HEK293 (cell line): ENCODE measurements around the gene CCDC92.
A peak's percentile ranks its signal among the peaks of the same experiment; 100 is the strongest.

Experiments used
- CTCF ChIA-PET: fragments of 350-600 bp; formaldehyde crosslinking; extraction: SDS; loops from one replicate; lab custom pipeline; 2021; ENCODE audit warnings: antibody characterized with exemption; lab: Yijun Ruan, JAX
- POLR2A ChIA-PET: fragments of 300-600 bp; formaldehyde crosslinking; extraction: SDS; loops from one replicate; lab custom pipeline; 2020; ENCODE audit warnings: antibody characterized with exemption, inconsistent platforms; lab: Yijun Ruan, JAX
- H3K27ac ChIP-seq: fragments of 200-500 bp; sonication (Bioruptor generic); 2 replicates; pipeline ENCODE4 v1.5.1; 2014; ENCODE audit warnings: low read depth, low read length, control low read depth, inconsistent platforms; ENCODE audit errors: extremely low read depth
- H3K36me3 ChIP-seq, 2 experiments: fragments of 200-500 bp in 1 of 2; sonication (Bioruptor generic) in 1 of 2; 1 replicate in 1 of 2; 2 replicates in 1 of 2; pipeline ENCODE4 v1.5.1; 2014 to 2017; ENCODE audit warnings: inconsistent platforms in 2 of 2, low read length in 2 of 2; ENCODE audit not compliant: control insufficient read depth in 2 of 2, insufficient read depth in 1 of 2
- H3K4me1 ChIP-seq: fragments of 200-500 bp; sonication (Bioruptor generic); 2 replicates; pipeline ENCODE4 v1.5.1; 2014; ENCODE audit warnings: mild to moderate bottlenecking, low read length, inconsistent platforms; ENCODE audit not compliant: control insufficient read depth, insufficient read depth
- H3K4me3 ChIP-seq: 2 replicates; pipeline ENCODE4 v1.5.1; 2011; ENCODE audit warnings: low read depth, mild to moderate bottlenecking, control low read depth, low read length, moderate library complexity
- H3K9me3 ChIP-seq: fragments of 200-500 bp; sonication (Bioruptor generic); 2 replicates; pipeline ENCODE4 v1.5.1; 2014; ENCODE audit warnings: low read depth, low read length, inconsistent platforms; ENCODE audit not compliant: control insufficient read depth, insufficient read depth
- HOXA7 ChIP-seq: sonication (generic); formaldehyde crosslinking; IDR thresholded peaks from 2 replicates; pipeline ENCODE4 v1.8.1; 2022; ENCODE audit warnings: missing genetic modification reagents, borderline replicate concordance
- KLF10 ChIP-seq: fragments of 450-650 bp; IDR thresholded peaks from 2 replicates; pipeline ENCODE4 v1.5.1; 2018; ENCODE audit warnings: missing biosample characterization, mild to moderate bottlenecking, missing genetic modification characterization
- RBAK ChIP-seq: fragments of 450-650 bp; formaldehyde crosslinking; IDR thresholded peaks from 2 replicates; pipeline ENCODE4 v1.5.1; 2016; ENCODE audit warnings: missing biosample characterization, missing genetic modification characterization
- SCRT2 ChIP-seq: fragments of 450-650 bp; formaldehyde crosslinking; IDR thresholded peaks from 2 replicates; pipeline ENCODE4 v1.5.1; 2016; ENCODE audit warnings: missing biosample characterization, missing genetic modification characterization
- SETDB1 ChIP-seq: IDR thresholded peaks from one replicate; pipeline ENCODE4 v1.6.1; 2017; ENCODE audit warnings: mild to moderate bottlenecking, low read length, moderate library complexity, mixed read lengths; ENCODE audit not compliant: insufficient read length
- TRIM28 ChIP-seq: IDR thresholded peaks from 2 replicates; pipeline ENCODE4 v1.6.1; 2011; ENCODE audit warnings: low read length, control low read depth, borderline replicate concordance
- ZBTB21 ChIP-seq: fragments of 450-650 bp; formaldehyde crosslinking; IDR thresholded peaks from 2 replicates; pipeline ENCODE4 v1.5.1; 2017; ENCODE audit warnings: missing biosample characterization, missing genetic modification characterization
- ZFP41 ChIP-seq: fragments of 450-650 bp; formaldehyde crosslinking; IDR thresholded peaks from 2 replicates; pipeline ENCODE4 v1.5.1; 2016; ENCODE audit warnings: missing biosample characterization, missing genetic modification characterization, borderline replicate concordance
- ZNF202 ChIP-seq: fragments of 450-650 bp; formaldehyde crosslinking; IDR thresholded peaks from 2 replicates; pipeline ENCODE4 v1.5.1; 2016; ENCODE audit warnings: missing biosample characterization, missing genetic modification characterization, borderline replicate concordance
- ZNF23 ChIP-seq: fragments of 450-650 bp; formaldehyde crosslinking; IDR thresholded peaks from 2 replicates; pipeline ENCODE4 v1.5.1; 2016; ENCODE audit warnings: missing biosample characterization, missing genetic modification characterization, borderline replicate concordance
- ZNF324 ChIP-seq: fragments of 450-650 bp; formaldehyde crosslinking; IDR thresholded peaks from 2 replicates; pipeline ENCODE4 v1.5.1; 2016; ENCODE audit warnings: missing biosample characterization, missing genetic modification characterization
- ZNF366 ChIP-seq: fragments of 450-650 bp; formaldehyde crosslinking; conservative IDR thresholded peaks from 2 replicates; pipeline ENCODE4 v1.5.1; 2016; ENCODE audit warnings: missing biosample characterization, missing genetic modification characterization
- ZNF416 ChIP-seq: fragments of 450-650 bp; formaldehyde crosslinking; IDR thresholded peaks from 2 replicates; pipeline ENCODE4 v1.5.1; 2016; ENCODE audit warnings: missing biosample characterization, missing genetic modification characterization
- ZNF561 ChIP-seq: fragments of 450-650 bp; IDR thresholded peaks from 2 replicates; pipeline ENCODE4 v1.5.1; 2018; ENCODE audit warnings: missing biosample characterization, missing genetic modification characterization, borderline replicate concordance
- ZNF600 ChIP-seq: fragments of 450-650 bp; formaldehyde crosslinking; IDR thresholded peaks from 2 replicates; pipeline ENCODE4 v1.5.1; 2016; ENCODE audit warnings: missing biosample characterization, missing genetic modification characterization
- ZNF610 ChIP-seq: fragments of 450-650 bp; formaldehyde crosslinking; IDR thresholded peaks from 2 replicates; pipeline ENCODE4 v1.5.1; 2016; ENCODE audit warnings: missing biosample characterization, missing genetic modification characterization, borderline replicate concordance
- ZNF629 ChIP-seq: fragments of 450-650 bp; formaldehyde crosslinking; IDR thresholded peaks from 2 replicates; pipeline ENCODE4 v1.5.1; 2017; ENCODE audit warnings: missing biosample characterization, missing genetic modification characterization
- ZNF768 ChIP-seq: fragments of 450-650 bp; formaldehyde crosslinking; IDR thresholded peaks from 2 replicates; pipeline ENCODE4 v1.5.1; 2018; ENCODE audit warnings: missing biosample characterization, mild to moderate bottlenecking, missing genetic modification characterization
- ZNF785 ChIP-seq: fragments of 450-650 bp; formaldehyde crosslinking; IDR thresholded peaks from 2 replicates; pipeline ENCODE4 v1.5.1; 2016; ENCODE audit warnings: missing biosample characterization, missing genetic modification characterization
- ZNF837 ChIP-seq: fragments of 450-650 bp; formaldehyde crosslinking; IDR thresholded peaks from 2 replicates; pipeline ENCODE4 v1.5.1; 2016; ENCODE audit warnings: missing biosample characterization, missing genetic modification characterization
- ZSCAN23 ChIP-seq: fragments of 450-650 bp; formaldehyde crosslinking; IDR thresholded peaks from 2 replicates; pipeline ENCODE4 v1.5.1; 2016; ENCODE audit warnings: missing biosample characterization, missing genetic modification characterization
- ZSCAN30 ChIP-seq: fragments of 450-650 bp; IDR thresholded peaks from 2 replicates; pipeline ENCODE4 v1.5.1; 2018; ENCODE audit warnings: missing biosample characterization, mild to moderate bottlenecking, missing genetic modification characterization, moderate library complexity
- TF ChIP-seq, protein P1 (sequence below): fragments of 450-650 bp; formaldehyde crosslinking; IDR thresholded peaks from 2 replicates; pipeline ENCODE4 v1.5.1; 2016; ENCODE audit warnings: missing biosample characterization, missing genetic modification characterization
- TF ChIP-seq, protein P2 (sequence below): fragments of 450-650 bp; formaldehyde crosslinking; IDR thresholded peaks from 2 replicates; pipeline ENCODE4 v1.5.1; 2017; ENCODE audit warnings: missing biosample characterization, missing genetic modification characterization
- TF ChIP-seq, protein P3 (sequence below): fragments of 450-650 bp; formaldehyde crosslinking; IDR thresholded peaks from 2 replicates; pipeline ENCODE4 v1.5.1; 2016; ENCODE audit warnings: missing biosample characterization, missing genetic modification characterization
- TF ChIP-seq, protein P4 (sequence below): fragments of 450-650 bp; formaldehyde crosslinking; IDR thresholded peaks from 2 replicates; pipeline ENCODE4 v1.5.1; 2016; ENCODE audit warnings: missing biosample characterization, missing genetic modification characterization
- TF ChIP-seq, protein P5 (sequence below): fragments of 450-650 bp; formaldehyde crosslinking; IDR thresholded peaks from 2 replicates; pipeline ENCODE4 v1.5.1; 2016; ENCODE audit warnings: missing biosample characterization, missing genetic modification characterization
- TF ChIP-seq, protein P6 (sequence below): fragments of 450-650 bp; formaldehyde crosslinking; IDR thresholded peaks from 2 replicates; pipeline ENCODE4 v1.5.1; 2016; ENCODE audit warnings: missing biosample characterization, missing genetic modification characterization

CCDC92 gene

DNA sequence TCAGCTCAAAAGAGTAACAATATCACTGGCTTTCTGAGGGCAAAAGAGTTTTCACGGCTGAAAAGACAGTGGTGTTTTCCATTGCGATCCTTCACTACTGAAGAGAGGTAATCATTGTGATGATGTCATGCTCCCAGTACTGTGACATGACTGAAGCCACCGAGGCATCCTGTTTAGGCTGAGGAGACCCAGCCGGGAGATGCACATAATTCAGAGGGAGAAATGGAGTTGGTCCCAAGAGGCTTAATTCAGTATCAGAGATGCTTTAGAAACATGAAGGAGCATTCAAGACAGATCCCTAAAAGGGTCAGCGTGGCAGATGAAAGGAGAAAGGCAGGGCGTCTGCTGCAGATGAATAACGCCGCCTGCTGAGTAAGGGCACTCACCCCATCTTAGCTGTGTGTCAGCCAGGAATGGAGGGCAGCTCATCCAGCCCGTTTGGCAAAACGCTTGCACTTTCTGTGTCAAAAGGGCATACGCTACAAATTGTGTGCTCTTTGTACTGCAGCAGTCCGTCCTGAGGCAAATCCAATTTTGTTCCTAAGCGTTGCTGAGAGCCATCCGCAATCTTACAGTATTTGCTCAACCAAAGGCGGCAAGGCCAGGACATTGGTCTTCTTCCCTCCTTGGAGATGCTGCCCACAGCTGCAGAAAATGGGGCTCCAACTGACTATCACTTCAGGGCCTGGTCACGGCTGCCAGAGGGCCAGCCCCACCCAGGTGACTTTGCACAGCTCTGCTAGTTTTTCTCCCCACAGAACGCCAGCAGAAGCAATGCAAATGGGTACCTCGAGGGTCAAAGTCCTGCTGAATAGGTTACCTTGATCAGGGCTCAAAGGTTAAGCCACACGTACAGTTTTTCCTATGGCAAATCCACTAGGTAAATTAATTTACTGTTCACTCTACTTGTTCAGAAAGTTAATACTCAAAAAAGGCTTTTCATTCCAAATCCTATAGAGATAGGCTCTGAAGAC is 23.5 kb downstream of the CCDC92 start (continued):
- TF ChIP-seq, protein P1, sequence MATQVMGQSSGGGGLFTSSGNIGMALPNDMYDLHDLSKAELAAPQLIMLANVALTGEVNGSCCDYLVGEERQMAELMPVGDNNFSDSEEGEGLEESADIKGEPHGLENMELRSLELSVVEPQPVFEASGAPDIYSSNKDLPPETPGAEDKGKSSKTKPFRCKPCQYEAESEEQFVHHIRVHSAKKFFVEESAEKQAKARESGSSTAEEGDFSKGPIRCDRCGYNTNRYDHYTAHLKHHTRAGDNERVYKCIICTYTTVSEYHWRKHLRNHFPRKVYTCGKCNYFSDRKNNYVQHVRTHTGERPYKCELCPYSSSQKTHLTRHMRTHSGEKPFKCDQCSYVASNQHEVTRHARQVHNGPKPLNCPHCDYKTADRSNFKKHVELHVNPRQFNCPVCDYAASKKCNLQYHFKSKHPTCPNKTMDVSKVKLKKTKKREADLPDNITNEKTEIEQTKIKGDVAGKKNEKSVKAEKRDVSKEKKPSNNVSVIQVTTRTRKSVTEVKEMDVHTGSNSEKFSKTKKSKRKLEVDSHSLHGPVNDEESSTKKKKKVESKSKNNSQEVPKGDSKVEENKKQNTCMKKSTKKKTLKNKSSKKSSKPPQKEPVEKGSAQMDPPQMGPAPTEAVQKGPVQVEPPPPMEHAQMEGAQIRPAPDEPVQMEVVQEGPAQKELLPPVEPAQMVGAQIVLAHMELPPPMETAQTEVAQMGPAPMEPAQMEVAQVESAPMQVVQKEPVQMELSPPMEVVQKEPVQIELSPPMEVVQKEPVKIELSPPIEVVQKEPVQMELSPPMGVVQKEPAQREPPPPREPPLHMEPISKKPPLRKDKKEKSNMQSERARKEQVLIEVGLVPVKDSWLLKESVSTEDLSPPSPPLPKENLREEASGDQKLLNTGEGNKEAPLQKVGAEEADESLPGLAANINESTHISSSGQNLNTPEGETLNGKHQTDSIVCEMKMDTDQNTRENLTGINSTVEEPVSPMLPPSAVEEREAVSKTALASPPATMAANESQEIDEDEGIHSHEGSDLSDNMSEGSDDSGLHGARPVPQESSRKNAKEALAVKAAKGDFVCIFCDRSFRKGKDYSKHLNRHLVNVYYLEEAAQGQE (tag by site-specific recombination): no peak
- TF ChIP-seq SCRT2 (tag by site-specific recombination): no peak
- TF ChIP-seq ZNF366 (tag by site-specific recombination): no peak
- no peak for TF ChIP-seq RBAK
- TF ChIP-seq, protein P2, sequence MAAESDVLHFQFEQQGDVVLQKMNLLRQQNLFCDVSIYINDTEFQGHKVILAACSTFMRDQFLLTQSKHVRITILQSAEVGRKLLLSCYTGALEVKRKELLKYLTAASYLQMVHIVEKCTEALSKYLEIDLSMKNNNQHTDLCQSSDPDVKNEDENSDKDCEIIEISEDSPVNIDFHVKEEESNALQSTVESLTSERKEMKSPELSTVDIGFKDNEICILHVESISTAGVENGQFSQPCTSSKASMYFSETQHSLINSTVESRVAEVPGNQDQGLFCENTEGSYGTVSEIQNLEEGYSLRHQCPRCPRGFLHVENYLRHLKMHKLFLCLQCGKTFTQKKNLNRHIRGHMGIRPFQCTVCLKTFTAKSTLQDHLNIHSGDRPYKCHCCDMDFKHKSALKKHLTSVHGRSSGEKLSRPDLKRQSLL (tag by site-specific recombination): no peak
- no peak for TF ChIP-seq HOXA7 (CRISPR knock-in tag)
- no peak for TF ChIP-seq ZNF768
- no peak for TF ChIP-seq ZNF324 (tag by site-specific recombination)
- peak; percentile 73 for TF ChIP-seq ZBTB21 (tag by site-specific recombination)
- TF ChIP-seq ZNF629 (tag by site-specific recombination): peak; percentile 43; the same call in 1 of the 2 replicates
- TF ChIP-seq ZNF23 (tag by site-specific recombination): no peak
- TF ChIP-seq KLF10 (tag by site-specific recombination): no peak
- TF ChIP-seq, protein P3, sequence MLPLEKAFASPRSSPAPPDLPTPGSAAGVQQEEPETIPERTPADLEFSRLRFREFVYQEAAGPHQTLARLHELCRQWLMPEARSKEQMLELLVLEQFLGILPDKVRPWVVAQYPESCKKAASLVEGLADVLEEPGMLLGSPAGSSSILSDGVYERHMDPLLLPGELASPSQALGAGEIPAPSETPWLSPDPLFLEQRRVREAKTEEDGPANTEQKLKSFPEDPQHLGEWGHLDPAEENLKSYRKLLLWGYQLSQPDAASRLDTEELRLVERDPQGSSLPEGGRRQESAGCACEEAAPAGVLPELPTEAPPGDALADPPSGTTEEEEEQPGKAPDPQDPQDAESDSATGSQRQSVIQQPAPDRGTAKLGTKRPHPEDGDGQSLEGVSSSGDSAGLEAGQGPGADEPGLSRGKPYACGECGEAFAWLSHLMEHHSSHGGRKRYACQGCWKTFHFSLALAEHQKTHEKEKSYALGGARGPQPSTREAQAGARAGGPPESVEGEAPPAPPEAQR (tag by site-specific recombination): no peak

DNA sequence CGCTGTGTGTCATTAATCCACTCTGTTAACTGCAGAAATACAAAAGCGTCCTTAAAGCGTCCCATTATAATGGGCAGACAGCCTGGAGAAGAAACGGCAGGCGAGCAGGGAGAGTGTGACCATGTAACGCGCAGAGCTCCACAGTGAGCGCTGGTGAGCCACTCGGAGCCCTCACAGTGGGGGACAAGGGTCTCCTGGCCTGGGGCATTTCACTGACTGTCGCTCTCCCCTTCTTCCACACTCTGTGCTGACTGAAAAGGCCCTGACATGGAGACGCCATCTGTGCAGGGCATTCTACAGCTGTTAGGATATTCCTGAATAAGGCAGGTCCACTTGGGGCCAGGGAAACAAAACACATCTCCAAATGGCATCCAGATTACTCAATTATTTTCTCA is 24.2 kb downstream of the CCDC92 start:
- peaks cover 7% of the 10 kb centered on the region; the same call in 1 of the 2 replicates for H3K4me1 ChIP-seq
- POLR2A ChIA-PET: no interaction called here
- H3K4me3 ChIP-seq: no peak overlapping the region
- peaks cover 0 to 9% of the 10 kb centered on the region in 2 experiments; a peak in 1 of 3 replicates for H3K36me3 ChIP-seq
- H3K9me3 ChIP-seq: no peaks in the 10 kb centered on the region
- CTCF ChIA-PET: interaction anchor here (1.1 kb wide), 1 partner anchor 10 kb away, joined by 3 read pairs; no protein-coding TSS in a partner anchor
- H3K27ac ChIP-seq: no peak overlapping the region
- TF ChIP-seq SETDB1: no peak
- TF ChIP-seq, protein P4, sequence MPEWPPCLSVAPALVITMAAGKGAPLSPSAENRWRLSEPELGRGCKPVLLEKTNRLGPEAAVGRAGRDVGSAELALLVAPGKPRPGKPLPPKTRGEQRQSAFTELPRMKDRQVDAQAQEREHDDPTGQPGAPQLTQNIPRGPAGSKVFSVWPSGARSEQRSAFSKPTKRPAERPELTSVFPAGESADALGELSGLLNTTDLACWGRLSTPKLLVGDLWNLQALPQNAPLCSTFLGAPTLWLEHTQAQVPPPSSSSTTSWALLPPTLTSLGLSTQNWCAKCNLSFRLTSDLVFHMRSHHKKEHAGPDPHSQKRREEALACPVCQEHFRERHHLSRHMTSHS: no peak
- no peak for TF ChIP-seq ZSCAN30
- TF ChIP-seq TRIM28: no peak
- no peak for TF ChIP-seq ZNF416 (tag by site-specific recombination)
- TF ChIP-seq ZNF600 (tag by site-specific recombination): no peak
- TF ChIP-seq, protein P5, sequence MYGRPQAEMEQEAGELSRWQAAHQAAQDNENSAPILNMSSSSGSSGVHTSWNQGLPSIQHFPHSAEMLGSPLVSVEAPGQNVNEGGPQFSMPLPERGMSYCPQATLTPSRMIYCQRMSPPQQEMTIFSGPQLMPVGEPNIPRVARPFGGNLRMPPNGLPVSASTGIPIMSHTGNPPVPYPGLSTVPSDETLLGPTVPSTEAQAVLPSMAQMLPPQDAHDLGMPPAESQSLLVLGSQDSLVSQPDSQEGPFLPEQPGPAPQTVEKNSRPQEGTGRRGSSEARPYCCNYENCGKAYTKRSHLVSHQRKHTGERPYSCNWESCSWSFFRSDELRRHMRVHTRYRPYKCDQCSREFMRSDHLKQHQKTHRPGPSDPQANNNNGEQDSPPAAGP: no peak
- no peak for TF ChIP-seq ZFP41
- no peak for TF ChIP-seq ZNF561 (tag by site-specific recombination)
- no peak for TF ChIP-seq ZNF610 (tag by site-specific recombination)
- TF ChIP-seq ZNF837: no peak
- TF ChIP-seq ZNF202 (tag by site-specific recombination): no peak
- TF ChIP-seq, protein P6, sequence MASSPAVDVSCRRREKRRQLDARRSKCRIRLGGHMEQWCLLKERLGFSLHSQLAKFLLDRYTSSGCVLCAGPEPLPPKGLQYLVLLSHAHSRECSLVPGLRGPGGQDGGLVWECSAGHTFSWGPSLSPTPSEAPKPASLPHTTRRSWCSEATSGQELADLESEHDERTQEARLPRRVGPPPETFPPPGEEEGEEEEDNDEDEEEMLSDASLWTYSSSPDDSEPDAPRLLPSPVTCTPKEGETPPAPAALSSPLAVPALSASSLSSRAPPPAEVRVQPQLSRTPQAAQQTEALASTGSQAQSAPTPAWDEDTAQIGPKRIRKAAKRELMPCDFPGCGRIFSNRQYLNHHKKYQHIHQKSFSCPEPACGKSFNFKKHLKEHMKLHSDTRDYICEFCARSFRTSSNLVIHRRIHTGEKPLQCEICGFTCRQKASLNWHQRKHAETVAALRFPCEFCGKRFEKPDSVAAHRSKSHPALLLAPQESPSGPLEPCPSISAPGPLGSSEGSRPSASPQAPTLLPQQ: no peak
- TF ChIP-seq ZSCAN23 (tag by site-specific recombination): no peak
- TF ChIP-seq ZNF785: no peak
